Suprapubic skin (tissue), 4 donors: Measurements from ENCODE around the gene DUSP3. TPM values are rescaled to one million over a fixed set of nuclear protein-coding genes. Genes with fewer than 3 reads are reported as not detected.
A peak's percentile ranks its signal among the peaks of the same experiment; 100 is the strongest.

Experiments
- DNase-seq, 2 donors: peaks; one replicate each; pipeline ENCODE4 v3.0.0-alpha.2; 2019; ENCODE audit warnings: low spot score in 2 of 2
- H3K27ac ChIP-seq: fragments of 200-600 bp; sonication (generic); one replicate; pipeline ENCODE4 v1.5.1; 2019
- H3K27me3 ChIP-seq: fragments of 200-600 bp; sonication (generic); one replicate; pipeline ENCODE4 v1.5.1; 2019
- H3K36me3 ChIP-seq: fragments of 200-600 bp; sonication (generic); one replicate; pipeline ENCODE4 v1.5.1; 2019
- H3K4me1 ChIP-seq: fragments of 200-600 bp; sonication (generic); one replicate; pipeline ENCODE4 v1.5.1; 2019
- H3K4me3 ChIP-seq: fragments of 200-600 bp; sonication (generic); one replicate; pipeline ENCODE4 v1.5.1; 2019; ENCODE audit warnings: mild to moderate bottlenecking
- H3K9me3 ChIP-seq: fragments of 200-600 bp; sonication (generic); one replicate; pipeline ENCODE4 v1.5.1; 2019
- CTCF ChIP-seq, 2 donors: fragments of 200-600 bp in 1 of 2; fragments of 450-650 bp in 1 of 2; sonication (generic) in 1 of 2; IDR thresholded peaks; one replicate each; pipeline ENCODE4 v1.5.1; 2016 to 2019; ENCODE audit warnings: antibody characterized with exemption in 2 of 2, mild to moderate bottlenecking in 1 of 2, moderate library complexity in 1 of 2
- EP300 ChIP-seq: sonication (generic); formaldehyde crosslinking; IDR thresholded peaks from one replicate; pipeline ENCODE4 v1.6.1; 2017; ENCODE audit warnings: antibody characterized with exemption
- POLR2A ChIP-seq, 2 donors: fragments of 450-650 bp; IDR thresholded peaks; one replicate each; pipeline ENCODE4 v1.6.1; 2017; ENCODE audit warnings: antibody characterized with exemption in 2 of 2, mild to moderate bottlenecking in 2 of 2, moderate library complexity in 2 of 2
- POLR2AphosphoS5 ChIP-seq, 3 donors: sonication (generic); formaldehyde crosslinking; IDR thresholded peaks; one replicate each; pipeline ENCODE4 v1.6.1; 2017; ENCODE audit warnings: antibody characterized with exemption in 3 of 3
- whole genome bisulfite sequencing: methylation state at CpG from one replicate; pipeline ENCODE4 v1.1.5; 2018; 5-methylcytosine and 5-hydroxymethylcytosine counted together
- total RNA-seq, 4 donors: library from RNA; depleted of rRNA; stranded (reverse); fragments of >200 nt; gene quantifications; one replicate each; pipeline ENCODE4 v1.1.0, GENCODE V29; 2016

DUSP3 gene
- total RNA-seq, 4 donors from 2014 or later = 34.8 to 48.5 (median 42.7) TPM

GRCh38 chr17:43760254-43760852 lies 18.4 kb downstream of the DUSP3 start:
- Histone ChIP-seq H3K9me3 (no peaks in the 10 kb centered on the region), H3K27ac (no peak overlapping the region)
- peak; percentile 93 to 94 for DNase-seq

GRCh38 chr17:43759836-43760235 lies 18.9 kb downstream of the DUSP3 start:
- WGBS = 70% methylated on average over 7 of the region's 7 CpGs
- Histone ChIP-seq H3K36me3 (no peaks in the 10 kb centered on the region), H3K9me3 (no peaks in the 10 kb centered on the region), H3K4me3 (no peak overlapping the region), H3K4me1 (peaks cover 13% of the 10 kb centered on the region), H3K27me3 (peaks cover 41% of the 10 kb centered on the region), H3K27ac (no peak overlapping the region)
- TF ChIP-seq POLR2AphosphoS5 (IDR thresholded peaks at IDR 0.05) (no peak), EP300 (no peak), POLR2A (IDR thresholded peaks at IDR 0.05) (no peak), CTCF (IDR thresholded peaks at IDR 0.05) (no peak)
- DNase-seq = no peak

More at GRCh38 chr17:43760254-43760852, 18.4 kb downstream of the DUSP3 start:
- H3K27me3 ChIP-seq = peaks cover 36% of the 10 kb centered on the region
- WGBS = 3% methylated on average over 9 of the region's 10 CpGs
- no peaks in the 10 kb centered on the region for H3K36me3 ChIP-seq
- no peak overlapping the region for H3K4me3 ChIP-seq
- TF ChIP-seq POLR2AphosphoS5 (IDR thresholded peaks at IDR 0.05) (peak in 1 of 3 donors; percentile 18), EP300 (no peak), POLR2A (IDR thresholded peaks at IDR 0.05) (no peak), CTCF (IDR thresholded peaks at IDR 0.05) (peak; percentile 96 to 99)
- peaks cover 9% of the 10 kb centered on the region for H3K4me1 ChIP-seq

DNA sequence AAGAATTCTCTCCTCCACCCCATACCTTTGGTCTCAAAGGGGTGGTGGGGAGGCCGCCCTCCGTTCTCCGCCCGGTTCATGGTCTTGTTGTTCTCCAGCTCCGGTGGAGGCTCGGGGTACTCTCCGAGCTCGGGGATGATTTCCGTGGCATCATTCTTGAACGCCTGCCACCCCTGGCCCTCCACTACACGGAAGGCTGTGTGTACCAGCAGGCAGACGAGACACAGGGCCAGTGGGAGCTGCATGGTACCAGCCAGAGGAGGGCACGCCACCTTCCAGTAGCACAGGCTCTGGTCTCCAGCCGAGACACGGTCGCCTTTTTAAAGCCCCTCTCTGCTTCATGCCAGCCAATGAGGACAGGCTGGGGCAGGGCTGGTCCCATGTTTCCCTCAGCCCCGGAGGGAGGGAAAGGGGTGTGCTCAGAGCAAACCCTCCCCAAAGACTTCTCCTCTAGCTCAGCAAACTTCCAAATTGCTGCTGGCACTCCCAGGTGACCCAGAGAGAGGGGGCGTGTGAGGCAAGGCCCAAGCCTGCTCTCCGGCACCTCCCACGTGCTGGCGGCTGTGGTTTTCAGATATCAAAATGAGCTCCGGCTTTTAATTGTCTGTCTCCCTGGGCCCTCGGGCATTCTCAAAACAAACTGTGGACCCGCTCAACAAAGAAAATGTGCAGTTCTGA lies 20.1 kb downstream of the DUSP3 start, which contains the start of gene SOST:
Gene SOST (minus strand): TSS at position 295 of the 678 bp plus-strand sequence. CDS start 50 bp downstream, at position 245.
- no peaks in the 10 kb centered on the region for H3K36me3 ChIP-seq
- no peaks in the 10 kb centered on the region for H3K9me3 ChIP-seq
- H3K27me3 ChIP-seq = peaks cover 44% of the 10 kb centered on the region
- peaks cover 13% of the 10 kb centered on the region for H3K4me1 ChIP-seq
- no peak within 1 kb of the TSS for H3K27ac ChIP-seq
- H3K4me3 ChIP-seq = no peak within 1 kb of the TSS
- WGBS = 77% methylated on average over 20 of the region's 24 CpGs
- peak in 1 of 2 donors; percentile 62 for DNase-seq
- no peak for TF ChIP-seq POLR2AphosphoS5 (IDR thresholded peaks at IDR 0.05)
- TF ChIP-seq POLR2A (IDR thresholded peaks at IDR 0.05) = no peak
- no peak for TF ChIP-seq CTCF (IDR thresholded peaks at IDR 0.05)
- no peak for TF ChIP-seq EP300

GRCh38 chr17:43758086-43758485 lies 20.7 kb downstream of the DUSP3 start:
- peak in 1 of 2 donors; percentile 27 for DNase-seq
- Histone ChIP-seq H3K27ac (no peak overlapping the region), H3K9me3 (no peaks in the 10 kb centered on the region), H3K27me3 (peaks cover 44% of the 10 kb centered on the region), H3K4me3 (no peak overlapping the region), H3K4me1 (peaks cover 13% of the 10 kb centered on the region), H3K36me3 (no peaks in the 10 kb centered on the region)
- WGBS = 73% methylated on average over 5 of the region's 6 CpGs
- no peak for TF ChIP-seq POLR2A (IDR thresholded peaks at IDR 0.05)
- no peak for TF ChIP-seq EP300
- no peak for TF ChIP-seq CTCF (IDR thresholded peaks at IDR 0.05)
- no peak for TF ChIP-seq POLR2AphosphoS5 (IDR thresholded peaks at IDR 0.05)

- TF ChIP-seq EP300 (no peak), POLR2AphosphoS5 (IDR thresholded peaks at IDR 0.05) (no peak), POLR2A (IDR thresholded peaks at IDR 0.05) (no peak), CTCF (IDR thresholded peaks at IDR 0.05) (no peak)
- Histone ChIP-seq H3K27me3 (peaks cover 44% of the 10 kb centered on the region), H3K9me3 (no peaks in the 10 kb centered on the region), H3K4me1 (peaks cover 13% of the 10 kb centered on the region), H3K36me3 (no peaks in the 10 kb centered on the region), H3K27ac (no peak overlapping the region), H3K4me3 (no peak overlapping the region)
- DNase-seq = no peak
- WGBS = 83% methylated on average over 3 of the region's 8 CpGs
These were observed 21.6 kb downstream of the DUSP3 start for GRCh38 chr17:43757171-43757660.
